HG02678 (cell line): ENCODE measurements around the gene SMCHD1.
A peak's percentile ranks its signal among the peaks of the same experiment; 100 is the strongest.
"Not testable (repeated sequence)": the region's sequence is repeated elsewhere in the genome, so short reads cannot be mapped to it uniquely, and the experiment has no call there.

Experiments used
- ATAC-seq: cut with Tn5 transposase; IDR thresholded peaks from one replicate; pipeline ENCODE4 v1.9.1; 2021; ENCODE audit warnings: mild to moderate bottlenecking, moderate library complexity; ENCODE audit not compliant: unreplicated experiment

SMCHD1 gene

DNA sequence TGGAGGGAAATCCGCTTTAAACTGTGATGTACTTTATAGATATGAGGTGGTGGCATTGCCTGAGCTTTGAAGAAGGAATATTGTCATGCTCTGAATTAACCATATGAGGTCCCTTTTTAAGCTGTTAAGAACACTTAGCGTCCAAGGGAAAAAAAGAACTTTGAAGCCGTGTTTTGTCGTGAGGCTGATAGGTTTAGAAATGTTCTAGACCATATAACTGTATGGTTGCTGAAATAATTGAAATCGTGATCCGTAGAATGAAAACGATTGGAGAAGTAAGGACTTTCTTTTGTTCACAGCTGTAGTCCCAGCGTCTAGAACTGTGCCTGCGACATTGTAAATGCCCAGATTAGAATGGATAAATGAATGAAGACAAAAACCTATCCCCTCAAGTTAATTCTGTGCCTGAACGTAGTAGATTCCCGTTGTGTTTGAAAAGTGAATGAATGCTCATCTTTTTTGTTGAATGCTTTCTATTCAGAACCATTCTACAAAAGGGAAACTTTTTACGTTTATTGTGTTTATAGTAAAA is 1.5 kb downstream of the SMCHD1 start:
- no peak for ATAC-seq

DNA sequence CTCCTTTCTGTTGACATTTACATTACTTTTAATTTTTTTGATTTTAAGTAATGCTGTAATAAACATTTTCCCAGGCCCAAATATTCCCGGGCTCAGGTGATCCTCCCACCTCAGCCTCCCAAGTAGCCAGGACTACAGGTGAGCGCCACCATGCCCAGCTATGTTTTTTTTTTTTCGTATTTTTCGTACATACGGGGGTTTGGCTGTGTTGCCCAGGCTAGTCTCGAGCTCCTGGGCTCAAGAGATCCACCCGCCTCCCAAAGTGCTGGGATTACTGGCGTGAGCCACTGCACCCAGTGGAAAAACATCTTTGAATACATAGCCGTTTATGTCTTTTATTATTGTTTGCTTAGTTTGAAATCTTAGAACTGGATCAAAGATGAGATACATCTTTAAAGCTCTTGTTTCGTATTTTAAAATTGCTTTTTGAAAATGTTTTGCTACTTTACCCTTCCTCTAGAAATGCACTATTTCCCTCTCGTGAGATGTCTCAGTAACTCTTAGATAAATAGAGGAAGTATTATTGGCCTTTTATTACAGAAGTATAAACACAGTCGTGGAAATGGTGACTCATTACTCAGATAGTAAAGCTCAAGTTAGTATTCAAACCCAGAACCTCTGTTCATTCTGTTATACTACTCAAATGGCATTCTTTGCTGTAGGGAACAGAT is 2.4 kb downstream of the SMCHD1 start:
- ATAC-seq, result no peak

DNA sequence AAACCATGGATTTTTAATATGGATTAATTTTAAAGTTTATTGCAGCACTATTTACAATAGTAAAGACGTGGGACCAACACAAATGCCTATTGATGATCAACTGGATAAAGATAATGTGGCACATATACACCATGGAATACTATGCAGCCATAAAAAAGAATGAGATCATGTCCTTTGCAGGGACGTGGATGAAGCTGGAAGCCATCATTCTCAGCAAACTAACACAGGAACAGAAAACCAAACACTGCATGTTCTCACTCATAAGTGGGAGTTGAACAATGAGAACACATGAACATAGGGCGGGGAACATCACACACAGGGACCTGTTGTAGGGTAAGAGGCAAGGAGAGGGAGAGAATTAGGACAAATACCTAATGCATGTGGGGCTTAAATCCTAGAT is 5.3 kb downstream of the SMCHD1 start:
- ATAC-seq, result not testable (repeated sequence)

DNA sequence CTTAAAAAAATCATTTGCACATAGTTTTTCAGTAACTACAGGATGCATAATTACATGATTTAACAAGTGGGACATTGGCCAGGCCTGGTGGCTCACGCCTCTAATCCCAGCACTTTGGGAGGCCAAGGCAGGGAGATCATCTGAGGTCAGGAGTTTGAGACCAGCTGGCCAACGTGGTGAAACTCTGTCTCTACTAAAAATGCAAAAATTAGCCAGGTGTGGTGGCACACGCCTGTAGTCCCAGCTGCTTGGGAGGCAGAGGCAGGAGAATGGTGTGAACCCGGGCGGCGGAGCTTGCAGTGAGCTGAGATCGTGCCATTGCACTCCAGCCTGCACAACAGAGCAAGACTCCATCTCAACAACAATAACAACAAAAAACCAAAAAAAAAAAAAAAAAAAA is 6.8 kb downstream of the SMCHD1 start:
- ATAC-seq, result not testable (repeated sequence)

DNA sequence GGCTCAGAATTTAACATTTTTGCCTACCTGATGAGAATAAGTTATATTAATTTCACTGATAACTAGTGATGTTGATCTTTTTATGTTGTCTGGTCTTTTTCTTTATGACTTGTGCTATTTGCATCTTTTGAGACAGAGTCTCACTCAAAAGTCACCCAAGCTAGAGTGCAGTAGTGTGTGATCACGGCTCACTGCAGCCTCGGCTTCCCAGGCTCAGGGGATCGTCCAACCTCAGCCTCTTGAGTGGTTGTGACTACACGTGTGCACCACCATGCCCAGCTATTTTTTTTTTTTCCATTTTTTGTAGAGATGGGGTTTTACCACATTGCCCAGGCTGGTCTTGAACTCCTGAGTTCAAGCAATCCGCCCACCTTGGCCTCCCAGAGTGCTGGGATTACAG is 7.5 kb downstream of the SMCHD1 start:
- no peak for ATAC-seq

DNA sequence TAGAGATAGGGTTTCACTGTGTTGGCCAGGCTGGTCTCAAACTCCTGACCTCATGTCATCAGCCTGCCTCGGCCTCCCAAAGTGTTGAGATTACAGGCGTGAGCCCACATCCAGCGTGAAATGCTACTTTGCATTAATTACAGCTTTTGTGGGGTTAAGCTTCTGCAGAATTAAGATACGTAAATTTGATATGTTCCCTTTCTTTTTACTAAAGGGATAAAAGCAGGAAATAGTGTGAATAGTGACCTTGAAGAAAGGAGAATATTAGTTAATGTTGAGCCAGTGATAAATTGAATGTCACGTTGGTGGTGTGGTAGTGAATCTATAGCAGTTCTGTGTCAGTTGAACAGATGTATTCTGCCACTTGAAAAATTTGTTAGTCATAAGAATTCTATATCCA is 16.9 kb downstream of the SMCHD1 start:
- ATAC-seq, result no peak

DNA sequence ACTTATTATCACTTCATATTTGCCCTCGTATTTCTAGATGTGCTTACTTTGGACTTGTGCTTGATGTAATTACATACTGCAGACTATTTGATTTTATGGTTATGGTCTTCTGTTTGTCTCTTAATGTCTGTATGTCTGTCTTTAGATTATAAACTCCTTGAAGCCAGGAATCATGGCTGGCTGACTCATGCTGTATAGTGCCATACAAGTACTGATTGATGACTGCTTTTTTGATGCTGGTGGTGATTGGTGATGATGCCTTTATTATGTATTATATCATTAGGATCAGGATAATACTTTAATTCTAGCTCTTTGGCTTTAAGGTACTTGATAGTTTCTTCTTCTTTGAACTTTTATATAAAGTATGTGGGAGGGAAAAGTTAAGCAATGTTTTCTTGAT is 17.3 kb downstream of the SMCHD1 start:
- no peak for ATAC-seq

DNA sequence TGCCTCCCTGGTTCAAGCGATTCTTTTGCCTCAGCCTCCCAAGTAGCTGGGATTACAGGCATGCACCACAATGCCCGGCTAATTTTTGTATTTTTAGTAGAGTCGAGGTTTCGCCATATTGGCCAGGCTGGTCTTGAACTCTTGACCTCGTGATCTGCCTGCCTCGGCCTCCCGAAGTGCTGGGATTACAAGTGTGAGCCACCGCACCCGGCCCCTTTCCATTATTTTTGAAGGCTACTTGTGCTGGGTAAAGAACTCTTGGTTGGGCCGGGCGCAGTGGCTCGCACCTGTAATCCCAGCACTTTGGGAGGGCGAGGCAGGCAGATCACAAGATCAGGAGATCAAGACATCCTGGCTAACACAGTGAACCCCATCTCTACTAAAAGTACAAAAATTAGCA is 23.4 kb downstream of the SMCHD1 start:
- ATAC-seq, result not testable (repeated sequence)

DNA sequence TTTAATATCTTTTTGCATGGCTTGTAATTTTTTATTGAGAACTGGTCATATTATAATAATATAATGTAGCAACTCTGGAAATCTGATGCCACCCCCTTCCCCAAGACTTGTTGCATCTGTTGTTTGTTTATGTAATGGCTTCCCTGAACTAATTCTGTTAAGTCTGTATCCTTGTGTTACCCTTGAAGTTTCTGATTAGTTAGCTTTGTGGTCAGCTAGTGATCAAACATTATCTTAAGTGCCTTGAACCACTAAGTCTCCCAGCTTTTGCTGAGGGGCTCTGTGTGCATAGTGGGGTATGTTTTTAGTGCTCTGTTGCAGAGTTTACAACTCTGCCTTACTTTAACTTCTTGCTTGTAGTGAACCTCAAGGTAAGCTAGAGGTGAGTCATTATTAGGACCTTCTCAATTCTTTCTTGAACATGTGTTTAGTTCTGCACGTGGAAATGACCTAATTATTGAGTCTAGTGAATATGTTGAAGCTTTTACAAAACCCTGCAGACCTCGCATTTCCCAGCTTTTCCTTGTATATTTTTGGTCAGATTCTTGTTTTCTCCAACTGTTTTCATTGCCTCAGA is 24.8 kb downstream of the SMCHD1 start:
- ATAC-seq, result no peak

DNA sequence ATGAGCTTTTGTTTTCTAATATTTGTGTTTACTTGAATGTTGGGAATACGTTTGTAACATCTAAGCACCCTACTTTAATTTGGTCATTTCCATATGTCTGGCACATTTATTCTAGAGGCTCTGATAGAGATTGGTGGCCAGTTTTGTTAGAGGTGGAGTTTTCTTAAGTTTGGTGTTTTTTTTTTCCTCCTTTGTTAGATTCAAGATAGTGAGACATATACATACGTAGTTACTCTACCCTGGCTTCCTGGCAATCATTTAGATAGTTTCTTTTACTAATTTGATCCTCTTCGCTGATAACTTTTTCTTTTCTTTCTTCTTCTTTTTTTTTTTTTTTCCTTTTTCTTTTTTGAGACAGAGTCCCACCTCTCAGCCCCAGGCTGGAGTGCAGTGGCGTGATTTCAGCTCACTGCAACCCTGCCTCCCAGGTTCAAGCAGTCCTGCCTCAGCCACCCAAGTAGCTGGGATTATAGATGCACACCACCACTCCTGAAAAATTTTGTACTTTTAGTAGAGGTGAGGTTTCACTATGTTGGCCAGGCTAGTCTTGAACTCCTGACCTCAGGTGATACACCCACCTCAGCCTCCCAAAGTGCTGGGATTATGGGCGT is 26.6 kb downstream of the SMCHD1 start:
- no peak for ATAC-seq

DNA sequence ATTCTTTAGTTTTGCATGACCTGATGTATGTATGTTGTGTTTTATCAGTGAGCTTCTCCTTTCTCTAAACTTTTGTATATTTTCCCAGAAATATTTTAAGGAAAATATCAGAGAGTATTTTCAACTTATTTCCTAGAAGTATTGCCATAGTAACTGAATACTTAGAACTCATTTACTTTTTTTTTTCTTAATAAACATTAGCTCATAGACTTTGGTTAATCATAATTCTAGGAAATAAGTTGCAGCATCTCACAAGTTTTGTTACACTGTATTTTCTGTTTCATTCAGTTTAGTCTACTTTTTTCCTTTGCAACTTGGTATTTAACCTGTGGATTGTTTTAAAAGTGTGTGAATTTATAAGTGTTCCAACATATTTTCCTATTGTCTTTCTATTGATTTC is 27.5 kb downstream of the SMCHD1 start:
- ATAC-seq, result no peak

DNA sequence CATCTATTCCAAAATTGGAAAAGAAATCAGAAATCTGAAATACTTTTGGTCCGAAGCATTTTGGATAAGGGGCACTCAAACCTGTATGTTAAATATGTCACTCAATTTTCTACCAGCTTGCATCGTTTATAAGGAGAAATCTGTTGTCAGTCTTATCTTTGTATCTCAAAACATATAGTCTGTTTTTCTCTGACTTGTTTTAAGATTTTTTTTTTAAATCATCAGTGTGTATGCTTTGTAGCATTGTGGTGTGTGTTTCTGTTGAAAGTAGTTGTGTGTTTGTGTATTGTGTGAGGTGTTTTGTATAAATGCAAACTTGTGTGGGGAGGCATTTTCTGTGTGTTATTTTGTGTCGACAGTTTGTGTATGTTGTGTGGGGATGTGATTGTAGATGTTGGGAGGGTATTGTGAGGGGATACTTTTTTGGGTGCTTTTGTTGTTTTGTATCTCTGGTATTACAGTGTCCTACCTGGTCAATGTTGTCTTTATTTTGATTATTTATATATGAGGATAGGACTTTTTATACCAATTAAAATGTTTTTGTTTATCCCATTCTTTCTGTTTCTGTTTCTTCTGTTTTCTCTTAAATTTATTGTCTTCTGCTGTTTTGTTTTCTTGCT is 30.9 kb downstream of the SMCHD1 start:
- ATAC-seq, result no peak

DNA sequence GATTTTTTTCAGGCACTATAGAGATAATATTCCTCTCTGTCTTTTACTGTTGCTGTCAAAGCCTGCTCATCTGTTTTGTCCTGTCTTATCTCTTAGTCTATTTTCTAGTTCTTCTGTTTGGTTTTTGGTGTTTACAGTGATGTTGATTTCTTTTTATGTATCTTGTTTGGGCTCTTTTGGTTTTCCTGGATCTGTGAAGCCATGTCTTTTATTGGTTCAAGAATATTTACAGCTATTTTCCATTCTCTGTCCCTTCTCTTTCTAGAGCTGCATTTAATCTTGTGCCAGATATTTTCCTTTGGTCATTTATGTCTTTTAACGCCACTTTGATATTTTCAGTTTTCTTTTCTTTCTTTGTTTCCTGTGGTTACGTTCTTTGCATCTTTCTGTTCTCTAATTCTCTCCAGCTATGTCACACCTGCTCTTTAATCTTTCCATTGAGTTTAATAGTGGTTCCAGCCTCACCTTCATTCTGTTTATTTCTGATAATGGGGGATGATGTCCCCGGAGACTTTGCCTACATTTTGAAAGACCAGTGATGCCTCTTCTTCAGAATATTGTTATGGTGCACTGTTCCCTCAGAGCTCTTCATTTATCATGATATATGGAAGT is 32.0 kb downstream of the SMCHD1 start:
- peak; percentile 78 for ATAC-seq

DNA sequence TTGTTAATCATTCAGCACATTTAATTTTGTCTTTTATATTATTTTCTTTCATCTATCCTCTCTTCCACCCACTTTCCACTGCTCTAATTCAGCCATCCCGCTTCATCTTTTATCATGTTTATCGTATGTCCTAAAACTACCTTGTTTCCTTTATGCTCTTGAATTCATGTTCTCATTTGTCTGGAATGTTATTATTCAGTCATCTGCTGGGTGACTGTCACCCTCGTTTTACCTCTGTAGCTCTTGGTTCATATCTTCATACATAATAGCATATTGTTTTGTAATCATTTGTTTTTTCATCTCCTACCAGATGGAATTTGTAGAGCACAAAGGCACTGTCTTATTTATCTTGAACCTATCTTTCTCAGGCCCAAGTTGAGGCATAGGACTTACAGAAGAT is 37.0 kb downstream of the SMCHD1 start:
- ATAC-seq, result no peak

DNA sequence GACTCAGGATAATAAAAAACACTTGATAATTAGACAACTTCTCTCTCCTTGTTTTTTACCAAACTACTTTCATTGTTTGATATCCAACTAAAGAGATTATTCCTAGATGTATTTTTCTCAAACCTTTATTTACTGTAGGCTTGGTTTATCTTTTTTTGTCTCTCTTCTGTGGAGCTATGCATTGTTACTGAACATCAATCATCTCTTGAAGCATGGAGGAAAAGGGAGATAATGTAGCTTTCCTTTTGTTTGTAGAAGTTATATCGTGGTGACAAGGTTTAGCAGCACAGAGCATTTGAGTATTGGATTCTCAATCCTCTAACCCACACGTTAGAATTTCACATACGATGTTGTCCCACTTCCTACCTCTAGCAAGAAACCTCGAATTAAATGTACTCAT is 41.7 kb downstream of the SMCHD1 start:
- ATAC-seq, result no peak

DNA sequence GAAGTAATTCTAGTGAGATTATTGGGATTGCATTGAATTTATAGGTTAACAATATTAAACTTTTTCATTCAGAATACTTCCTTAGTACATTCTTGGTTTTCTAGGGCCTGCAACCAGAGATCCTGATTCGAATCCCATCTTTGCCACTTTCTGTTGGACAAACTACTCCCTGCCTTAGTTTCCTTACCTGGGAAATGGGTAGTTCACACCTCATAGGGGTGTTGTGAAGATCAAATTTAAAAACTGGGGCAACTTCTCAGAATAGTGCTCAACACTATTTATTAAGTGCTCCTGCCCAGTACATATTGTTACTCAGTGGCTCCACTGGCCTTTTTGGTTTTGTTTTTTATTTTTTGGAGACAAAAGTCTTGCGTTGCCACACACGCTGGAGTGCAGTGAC is 43.5 kb downstream of the SMCHD1 start:
- ATAC-seq, result no peak

DNA sequence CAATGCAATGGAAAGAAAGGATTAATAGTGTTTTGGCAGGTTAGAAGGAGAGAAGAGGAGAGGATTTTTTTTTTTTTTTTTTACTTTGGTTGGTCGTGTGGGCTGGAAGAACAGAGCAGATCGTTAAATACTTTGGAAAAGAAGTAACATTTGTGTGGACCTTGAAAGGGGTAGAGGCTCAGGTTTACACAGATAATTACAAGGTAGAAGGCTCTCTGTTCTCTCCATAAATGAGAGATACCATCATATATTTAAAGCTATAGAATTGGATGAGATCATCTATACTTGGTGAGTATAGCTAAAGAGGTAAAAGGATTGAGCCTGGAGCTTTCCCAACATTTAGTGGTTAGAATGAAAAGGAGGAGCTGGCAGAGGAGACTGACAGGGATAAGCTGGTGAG is 49.0 kb downstream of the SMCHD1 start:
- ATAC-seq, result no peak

DNA sequence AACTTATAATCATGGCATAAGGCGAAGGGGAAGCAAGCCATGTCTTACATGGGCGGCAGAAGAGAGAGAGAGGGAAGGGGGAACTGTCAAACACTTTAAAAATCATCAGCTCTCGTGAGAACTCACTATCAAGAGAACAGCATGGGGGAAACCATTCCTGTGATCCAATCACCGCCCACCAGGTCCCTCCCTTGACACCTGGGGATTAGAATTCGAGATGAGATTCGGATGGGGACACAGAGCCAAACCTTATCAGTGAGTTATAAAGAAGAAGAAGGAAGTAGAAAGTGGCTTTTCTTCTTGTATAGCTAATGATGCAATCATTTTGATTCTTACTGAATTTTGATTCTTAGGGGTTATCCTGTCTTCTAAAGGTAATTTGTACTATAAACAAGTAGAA is 51.4 kb downstream of the SMCHD1 start:
- ATAC-seq, result no peak

DNA sequence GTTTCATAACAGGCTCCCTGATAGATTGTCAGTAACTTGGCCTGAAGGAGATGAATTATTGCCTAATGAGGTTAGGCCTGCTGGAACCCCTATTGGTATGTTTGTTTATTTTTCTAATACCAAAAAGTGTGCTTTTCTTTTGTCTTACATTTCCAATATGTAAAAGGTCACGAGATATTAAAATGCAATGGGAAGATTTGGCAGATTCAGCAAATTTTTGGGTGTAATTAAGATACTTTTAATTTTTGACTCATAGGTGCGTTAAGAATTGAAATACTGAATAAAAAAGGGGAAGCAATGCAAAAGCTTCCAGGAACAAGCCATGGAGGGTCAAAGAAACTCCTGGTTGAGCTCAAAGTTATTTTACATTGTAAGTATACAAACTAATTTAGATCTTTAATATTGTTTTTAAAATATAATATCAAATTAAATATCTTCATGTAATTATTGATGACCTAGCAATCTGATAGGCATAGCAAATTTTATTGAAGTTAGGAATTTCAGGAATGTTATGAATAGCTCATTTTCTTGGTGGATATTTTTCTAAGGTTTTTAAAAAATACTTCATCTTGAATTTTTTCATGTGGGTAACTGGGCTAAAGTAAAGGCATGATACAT is 52.1 kb downstream of the SMCHD1 start:
- ATAC-seq, result no peak

DNA sequence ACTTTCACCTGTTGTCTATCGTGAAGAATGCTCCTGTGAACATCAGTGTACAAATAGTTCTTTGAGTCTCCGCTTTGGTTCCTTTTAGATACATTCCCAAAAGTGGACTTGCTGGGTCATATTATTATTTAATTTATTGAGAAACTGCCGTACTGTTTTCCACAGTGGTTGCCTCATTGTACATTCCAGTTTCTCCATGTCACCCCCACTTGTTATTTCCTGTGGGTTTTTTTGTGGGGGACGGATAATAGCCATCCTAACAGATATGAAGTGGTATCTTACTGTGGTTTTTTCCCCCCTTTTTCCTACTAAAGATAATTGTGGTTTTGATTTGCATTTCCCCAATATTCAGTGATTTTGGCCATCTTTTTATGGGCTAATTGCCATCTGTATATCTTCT is 53.8 kb downstream of the SMCHD1 start:
- ATAC-seq, result no peak

DNA sequence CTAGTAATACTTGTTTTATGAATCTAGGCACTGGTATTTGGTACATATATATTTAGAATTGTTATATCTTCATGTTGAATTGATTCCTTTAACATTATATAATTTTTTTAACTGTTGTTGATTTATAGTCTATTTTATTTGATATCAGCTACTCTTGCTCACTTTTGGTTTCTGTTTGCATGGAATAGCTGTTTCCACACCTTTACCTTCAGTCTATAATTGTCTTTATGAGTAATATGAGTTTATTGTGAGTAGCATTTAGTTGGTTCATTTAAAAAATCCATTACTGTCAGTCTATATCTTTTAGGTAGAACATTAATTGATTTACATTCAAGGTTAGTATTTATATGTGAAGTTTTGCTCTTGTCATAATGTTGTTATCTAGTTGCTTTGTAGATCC is 58.6 kb downstream of the SMCHD1 start:
- no peak for ATAC-seq
